ENCODE results near the gene ADCY7. TPM values are rescaled to one million over a fixed set of nuclear protein-coding genes. Genes with fewer than 3 reads are reported as not detected.

ADCY7 gene
- total RNA-seq, 1 experiment from 2014 or later = 5.9 TPM

GRCh38 chr16:50320310-50320709, 54.0 kb downstream of the ADCY7 start:
- no peaks in the 10 kb centered on the region for H3K4me1 Mint-ChIP-seq
- ATAC-seq (no peak), DNase-seq (ENCODE audit: low spot score) (no peak)
- H3K27ac Mint-ChIP-seq = no peak overlapping the region
- TF ChIP-seq SP1 (CRISPR knock-in tag; conservative IDR thresholded peaks at IDR 0.05) (no peak), E2F5 (CRISPR knock-in tag; IDR thresholded peaks at IDR 0.05) (no peak)
- ChIA-PET POLR2A (no interaction called here), CTCF (no interaction called here)
- no peak overlapping the region for H3K4me3 Mint-ChIP-seq
- H3K9me3 Mint-ChIP-seq = no peaks in the 10 kb centered on the region
- H3K36me3 Mint-ChIP-seq = peaks cover 57% of the 10 kb centered on the region
- H3K27me3 Mint-ChIP-seq (ENCODE audit: low read depth) = no peaks in the 10 kb centered on the region

- CTCF ChIA-PET = no interaction called here
- H3K36me3 Mint-ChIP-seq = peaks cover 62% of the 10 kb centered on the region
- TF ChIP-seq TEAD1 (CRISPR knock-in tag; IDR thresholded peaks at IDR 0.05) = no peak
- no peak for TF ChIP-seq ZSCAN18 (CRISPR knock-in tag; IDR thresholded peaks at IDR 0.05)
- TF ChIP-seq GABPB1 (CRISPR knock-in tag; IDR thresholded peaks at IDR 0.05) = no peak
- no peak for TF ChIP-seq JAZF1 (CRISPR knock-in tag; IDR thresholded peaks at IDR 0.05)
- TF ChIP-seq, protein P1, sequence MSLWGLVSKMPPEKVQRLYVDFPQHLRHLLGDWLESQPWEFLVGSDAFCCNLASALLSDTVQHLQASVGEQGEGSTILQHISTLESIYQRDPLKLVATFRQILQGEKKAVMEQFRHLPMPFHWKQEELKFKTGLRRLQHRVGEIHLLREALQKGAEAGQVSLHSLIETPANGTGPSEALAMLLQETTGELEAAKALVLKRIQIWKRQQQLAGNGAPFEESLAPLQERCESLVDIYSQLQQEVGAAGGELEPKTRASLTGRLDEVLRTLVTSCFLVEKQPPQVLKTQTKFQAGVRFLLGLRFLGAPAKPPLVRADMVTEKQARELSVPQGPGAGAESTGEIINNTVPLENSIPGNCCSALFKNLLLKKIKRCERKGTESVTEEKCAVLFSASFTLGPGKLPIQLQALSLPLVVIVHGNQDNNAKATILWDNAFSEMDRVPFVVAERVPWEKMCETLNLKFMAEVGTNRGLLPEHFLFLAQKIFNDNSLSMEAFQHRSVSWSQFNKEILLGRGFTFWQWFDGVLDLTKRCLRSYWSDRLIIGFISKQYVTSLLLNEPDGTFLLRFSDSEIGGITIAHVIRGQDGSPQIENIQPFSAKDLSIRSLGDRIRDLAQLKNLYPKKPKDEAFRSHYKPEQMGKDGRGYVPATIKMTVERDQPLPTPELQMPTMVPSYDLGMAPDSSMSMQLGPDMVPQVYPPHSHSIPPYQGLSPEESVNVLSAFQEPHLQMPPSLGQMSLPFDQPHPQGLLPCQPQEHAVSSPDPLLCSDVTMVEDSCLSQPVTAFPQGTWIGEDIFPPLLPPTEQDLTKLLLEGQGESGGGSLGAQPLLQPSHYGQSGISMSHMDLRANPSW (CRISPR knock-in tag; conservative IDR thresholded peaks at IDR 0.05; ENCODE audit: low read depth) = no peak
- TF ChIP-seq SMAD4 (CRISPR knock-in tag; IDR thresholded peaks at IDR 0.05) = no peak
- TF ChIP-seq AR (CRISPR knock-in tag; IDR thresholded peaks at IDR 0.05) = no peak
- TF ChIP-seq SP1 (CRISPR knock-in tag; conservative IDR thresholded peaks at IDR 0.05) = no peak
- no peak for TF ChIP-seq ESRRA (CRISPR knock-in tag; IDR thresholded peaks at IDR 0.05; ENCODE audit: borderline replicate concordance)
- TF ChIP-seq KAT7 (CRISPR knock-in tag; IDR thresholded peaks at IDR 0.05; ENCODE audit: borderline replicate concordance) = no peak
- TF ChIP-seq, protein P2, sequence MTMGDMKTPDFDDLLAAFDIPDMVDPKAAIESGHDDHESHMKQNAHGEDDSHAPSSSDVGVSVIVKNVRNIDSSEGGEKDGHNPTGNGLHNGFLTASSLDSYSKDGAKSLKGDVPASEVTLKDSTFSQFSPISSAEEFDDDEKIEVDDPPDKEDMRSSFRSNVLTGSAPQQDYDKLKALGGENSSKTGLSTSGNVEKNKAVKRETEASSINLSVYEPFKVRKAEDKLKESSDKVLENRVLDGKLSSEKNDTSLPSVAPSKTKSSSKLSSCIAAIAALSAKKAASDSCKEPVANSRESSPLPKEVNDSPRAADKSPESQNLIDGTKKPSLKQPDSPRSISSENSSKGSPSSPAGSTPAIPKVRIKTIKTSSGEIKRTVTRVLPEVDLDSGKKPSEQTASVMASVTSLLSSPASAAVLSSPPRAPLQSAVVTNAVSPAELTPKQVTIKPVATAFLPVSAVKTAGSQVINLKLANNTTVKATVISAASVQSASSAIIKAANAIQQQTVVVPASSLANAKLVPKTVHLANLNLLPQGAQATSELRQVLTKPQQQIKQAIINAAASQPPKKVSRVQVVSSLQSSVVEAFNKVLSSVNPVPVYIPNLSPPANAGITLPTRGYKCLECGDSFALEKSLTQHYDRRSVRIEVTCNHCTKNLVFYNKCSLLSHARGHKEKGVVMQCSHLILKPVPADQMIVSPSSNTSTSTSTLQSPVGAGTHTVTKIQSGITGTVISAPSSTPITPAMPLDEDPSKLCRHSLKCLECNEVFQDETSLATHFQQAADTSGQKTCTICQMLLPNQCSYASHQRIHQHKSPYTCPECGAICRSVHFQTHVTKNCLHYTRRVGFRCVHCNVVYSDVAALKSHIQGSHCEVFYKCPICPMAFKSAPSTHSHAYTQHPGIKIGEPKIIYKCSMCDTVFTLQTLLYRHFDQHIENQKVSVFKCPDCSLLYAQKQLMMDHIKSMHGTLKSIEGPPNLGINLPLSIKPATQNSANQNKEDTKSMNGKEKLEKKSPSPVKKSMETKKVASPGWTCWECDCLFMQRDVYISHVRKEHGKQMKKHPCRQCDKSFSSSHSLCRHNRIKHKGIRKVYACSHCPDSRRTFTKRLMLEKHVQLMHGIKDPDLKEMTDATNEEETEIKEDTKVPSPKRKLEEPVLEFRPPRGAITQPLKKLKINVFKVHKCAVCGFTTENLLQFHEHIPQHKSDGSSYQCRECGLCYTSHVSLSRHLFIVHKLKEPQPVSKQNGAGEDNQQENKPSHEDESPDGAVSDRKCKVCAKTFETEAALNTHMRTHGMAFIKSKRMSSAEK (CRISPR knock-in tag; IDR thresholded peaks at IDR 0.05; ENCODE audit: borderline replicate concordance) = no peak
- TF ChIP-seq, protein P3, sequence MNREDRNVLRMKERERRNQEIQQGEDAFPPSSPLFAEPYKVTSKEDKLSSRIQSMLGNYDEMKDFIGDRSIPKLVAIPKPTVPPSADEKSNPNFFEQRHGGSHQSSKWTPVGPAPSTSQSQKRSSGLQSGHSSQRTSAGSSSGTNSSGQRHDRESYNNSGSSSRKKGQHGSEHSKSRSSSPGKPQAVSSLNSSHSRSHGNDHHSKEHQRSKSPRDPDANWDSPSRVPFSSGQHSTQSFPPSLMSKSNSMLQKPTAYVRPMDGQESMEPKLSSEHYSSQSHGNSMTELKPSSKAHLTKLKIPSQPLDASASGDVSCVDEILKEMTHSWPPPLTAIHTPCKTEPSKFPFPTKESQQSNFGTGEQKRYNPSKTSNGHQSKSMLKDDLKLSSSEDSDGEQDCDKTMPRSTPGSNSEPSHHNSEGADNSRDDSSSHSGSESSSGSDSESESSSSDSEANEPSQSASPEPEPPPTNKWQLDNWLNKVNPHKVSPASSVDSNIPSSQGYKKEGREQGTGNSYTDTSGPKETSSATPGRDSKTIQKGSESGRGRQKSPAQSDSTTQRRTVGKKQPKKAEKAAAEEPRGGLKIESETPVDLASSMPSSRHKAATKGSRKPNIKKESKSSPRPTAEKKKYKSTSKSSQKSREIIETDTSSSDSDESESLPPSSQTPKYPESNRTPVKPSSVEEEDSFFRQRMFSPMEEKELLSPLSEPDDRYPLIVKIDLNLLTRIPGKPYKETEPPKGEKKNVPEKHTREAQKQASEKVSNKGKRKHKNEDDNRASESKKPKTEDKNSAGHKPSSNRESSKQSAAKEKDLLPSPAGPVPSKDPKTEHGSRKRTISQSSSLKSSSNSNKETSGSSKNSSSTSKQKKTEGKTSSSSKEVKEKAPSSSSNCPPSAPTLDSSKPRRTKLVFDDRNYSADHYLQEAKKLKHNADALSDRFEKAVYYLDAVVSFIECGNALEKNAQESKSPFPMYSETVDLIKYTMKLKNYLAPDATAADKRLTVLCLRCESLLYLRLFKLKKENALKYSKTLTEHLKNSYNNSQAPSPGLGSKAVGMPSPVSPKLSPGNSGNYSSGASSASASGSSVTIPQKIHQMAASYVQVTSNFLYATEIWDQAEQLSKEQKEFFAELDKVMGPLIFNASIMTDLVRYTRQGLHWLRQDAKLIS (CRISPR knock-in tag; IDR thresholded peaks at IDR 0.05; ENCODE audit: borderline replicate concordance) = no peak
- TF ChIP-seq EMX1 (CRISPR knock-in tag; IDR thresholded peaks at IDR 0.05) = no peak
- no peak for TF ChIP-seq NFE2L1 (CRISPR knock-in tag; IDR thresholded peaks at IDR 0.05)
- TF ChIP-seq FOXP1 (CRISPR knock-in tag; IDR thresholded peaks at IDR 0.05; ENCODE audit: borderline replicate concordance) = no peak
- no peak for TF ChIP-seq PRRX2 (CRISPR knock-in tag; IDR thresholded peaks at IDR 0.05)
- no peak for TF ChIP-seq TCF7 (CRISPR knock-in tag; IDR thresholded peaks at IDR 0.05; ENCODE audit: low read depth)
Measured at GRCh38 chr16:50322333-50322732, 56.0 kb downstream of the ADCY7 start.

More at GRCh38 chr16:50322333-50322732, 56.0 kb downstream of the ADCY7 start:
- Mint-ChIP-seq H3K4me1 (no peaks in the 10 kb centered on the region), H3K27ac (no peak overlapping the region), H3K9me3 (no peaks in the 10 kb centered on the region), H3K4me3 (no peak overlapping the region), H3K27me3 (ENCODE audit: low read depth) (no peaks in the 10 kb centered on the region)
- POLR2A ChIA-PET = no interaction called here
- ATAC-seq = no peak
- DNase-seq (ENCODE audit: low spot score) = no peak

All from WTC11 (cell line).